Astrocyte of the hippocampus (primary cell): ENCODE measurements around the gene CASP14.
A peak's percentile ranks its signal among the peaks of the same experiment; 100 is the strongest.
"Not testable (repeated sequence)": the region's sequence is repeated elsewhere in the genome, so short reads cannot be mapped to it uniquely, and the experiment has no call there.

Experiments
- DNase-seq: peaks from one replicate; pipeline ENCODE4 v3.0.0; 2011; ENCODE audit warnings: low read depth, low spot score

Gene CASP14

DNA sequence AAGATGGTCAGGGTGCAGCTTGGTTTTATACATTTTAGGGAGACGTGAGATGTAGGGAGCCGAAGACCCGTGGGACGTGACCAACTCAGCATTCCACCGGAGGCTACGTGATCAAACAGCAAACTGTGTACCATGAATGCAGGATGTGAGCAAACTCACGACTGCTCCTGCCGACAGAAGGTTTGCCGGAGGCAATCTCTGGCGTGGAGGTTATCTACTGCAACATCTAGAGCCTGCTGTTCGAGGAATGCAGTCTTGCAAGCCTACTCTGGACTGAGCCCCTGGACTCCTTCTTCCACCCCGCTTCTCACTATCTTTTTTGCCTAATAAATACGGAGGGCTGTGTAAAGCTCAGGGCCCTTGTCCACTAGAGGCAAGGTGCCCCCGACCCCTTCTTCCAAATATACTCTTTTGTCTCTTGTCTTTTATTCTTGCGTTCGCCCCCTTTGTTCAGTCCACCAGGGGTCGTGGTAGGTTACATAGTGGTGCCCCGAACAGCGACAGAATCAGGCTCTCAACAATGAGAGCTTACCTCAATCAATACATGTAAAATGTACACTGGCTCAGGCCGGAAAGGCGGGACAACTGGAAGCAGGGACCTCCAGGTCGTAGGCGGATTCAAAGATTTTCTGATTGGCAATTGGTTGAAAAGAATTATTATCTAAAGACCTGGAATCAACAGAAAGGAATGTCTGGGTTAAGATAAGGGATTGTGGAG, 23.8 kb downstream of the CASP14 start:
- DNase-seq: no peak

DNA sequence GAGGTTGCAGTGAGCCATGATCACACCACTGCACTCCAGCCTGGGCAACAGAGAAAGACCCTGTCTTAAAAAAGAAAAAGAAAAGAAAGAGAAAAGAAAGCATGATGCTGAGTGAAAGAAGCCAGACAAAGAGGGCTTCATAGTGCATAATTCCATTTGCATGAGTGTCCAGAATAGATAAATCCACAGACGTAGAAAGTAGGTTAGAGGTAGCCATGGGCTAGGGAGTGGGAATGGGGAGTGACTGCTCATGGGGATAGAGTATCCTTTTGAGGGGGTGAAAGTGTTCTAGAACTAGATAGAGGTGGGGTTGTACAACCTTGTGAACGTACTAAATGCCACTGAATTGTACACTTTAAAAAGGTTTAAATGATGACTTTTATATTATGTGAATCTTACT, 25.1 kb downstream of the CASP14 start:
- no peak for DNase-seq

DNA sequence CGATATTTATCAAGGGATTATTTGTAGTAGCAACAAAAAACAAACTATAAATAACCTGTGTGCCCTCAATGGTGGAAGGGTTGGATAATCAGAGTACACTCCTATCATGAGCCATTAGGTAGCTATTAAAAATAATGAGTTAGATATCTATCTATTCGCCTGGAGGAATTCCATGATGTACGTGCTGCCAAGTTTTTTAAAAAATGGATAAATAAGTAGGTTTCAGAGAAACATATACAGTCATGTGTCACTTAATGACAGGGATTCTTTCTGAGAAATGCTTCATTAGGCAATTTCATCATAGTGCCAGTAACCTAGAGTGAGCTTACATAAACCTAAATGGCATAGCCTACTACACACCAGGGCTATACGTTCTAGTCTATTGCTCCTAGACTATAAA, 26.5 kb downstream of the CASP14 start:
- DNase-seq: no peak

DNA sequence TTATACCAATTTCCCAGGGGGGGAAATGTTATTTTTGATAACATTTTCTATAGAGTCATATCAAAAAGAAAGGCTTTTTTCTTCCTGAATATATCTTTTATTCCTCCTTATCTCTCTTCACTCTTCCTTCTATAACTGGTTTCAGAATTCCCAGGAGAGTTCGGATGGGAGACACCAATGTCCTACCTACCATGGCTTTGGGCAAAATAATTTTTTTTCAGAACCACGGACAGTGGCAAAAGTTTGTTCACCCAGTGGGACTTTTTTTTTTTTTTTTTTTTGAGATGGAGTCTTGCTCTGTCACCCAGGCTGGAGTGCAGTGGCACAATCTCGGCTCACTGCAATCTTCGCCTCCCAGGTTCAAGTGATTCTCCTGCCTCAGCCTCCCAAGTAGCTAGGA, 30.7 kb downstream of the CASP14 start:
- DNase-seq: not testable (repeated sequence)

GRCh38 chr19:15081911-15082310, 32.6 kb downstream of the CASP14 start, which contains the start of gene OR1I1:
TSS of gene OR1I1 (plus strand) at chr19:15082211. CDS start at chr19:15087066, 4,855 bp downstream.
- DNase-seq: no peak

- no peak for DNase-seq
Measured at GRCh38 chr19:15087182-15087581, 37.9 kb downstream of the CASP14 start.

DNA sequence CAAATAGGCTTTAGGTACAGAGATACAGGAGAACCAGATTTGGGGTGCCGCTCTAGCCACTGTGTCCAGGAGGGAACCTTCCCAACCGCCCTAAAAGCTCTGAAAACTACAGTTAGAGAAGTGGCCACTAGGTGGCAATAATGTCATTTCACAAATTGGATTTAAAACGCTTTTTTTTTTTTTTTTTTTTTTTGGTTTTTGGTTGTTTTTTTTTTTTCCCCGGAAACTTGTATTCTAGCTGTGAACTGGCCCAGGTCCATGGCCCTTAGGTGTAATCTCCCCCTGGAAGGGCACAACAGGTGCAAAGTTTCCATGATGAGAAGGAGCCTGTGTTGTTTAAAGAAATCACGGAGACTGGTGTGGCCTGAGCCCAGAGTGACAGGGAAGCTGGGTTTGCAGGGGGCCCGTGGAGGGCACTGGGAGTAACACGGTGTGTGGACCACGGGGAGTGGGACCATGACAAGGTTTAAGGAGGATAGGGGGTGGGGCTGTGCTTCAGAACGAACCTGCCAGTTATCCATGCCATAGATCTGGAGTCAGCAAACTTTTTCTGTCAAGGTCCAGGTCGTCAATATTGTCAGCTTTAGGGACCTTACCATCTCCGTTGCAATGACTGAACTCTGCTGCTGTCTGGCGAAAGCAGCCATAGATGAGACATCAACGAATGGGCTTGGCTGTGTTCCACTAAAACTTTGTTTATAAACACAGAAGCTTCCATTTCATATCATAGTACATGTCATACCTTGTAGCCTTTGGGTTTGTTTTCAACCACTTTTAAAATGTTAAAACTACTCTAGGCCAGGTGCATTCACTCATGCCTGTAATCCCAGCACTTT, 42.9 kb downstream of the CASP14 start:
- DNase-seq: peak; percentile 75

GRCh38 chr19:15093001-15093400, 43.7 kb downstream of the CASP14 start:
- DNase-seq: no peak

- DNase-seq: no peak
Measured at GRCh38 chr19:15096223-15096622, 46.9 kb downstream of the CASP14 start.

DNA sequence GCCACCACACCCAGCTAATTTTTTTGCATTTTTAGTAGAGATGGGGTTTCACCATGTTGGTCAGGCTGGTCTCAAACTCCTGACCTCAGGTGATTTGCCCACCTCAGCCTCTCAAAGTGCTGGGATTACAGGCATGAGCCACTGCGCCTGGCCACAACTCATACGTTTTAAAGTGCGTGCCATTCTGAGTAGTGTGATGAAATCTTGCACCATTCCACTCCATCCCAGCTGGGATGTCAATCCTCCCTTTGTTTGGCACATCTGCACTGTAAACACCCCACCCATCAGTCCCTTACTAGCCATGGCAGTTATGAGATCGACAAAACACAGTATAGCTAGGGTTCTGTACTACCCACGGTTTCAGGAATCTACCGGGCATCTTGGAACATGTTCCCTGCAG, 48.7 kb downstream of the CASP14 start:
- DNase-seq: not testable (repeated sequence)

DNA sequence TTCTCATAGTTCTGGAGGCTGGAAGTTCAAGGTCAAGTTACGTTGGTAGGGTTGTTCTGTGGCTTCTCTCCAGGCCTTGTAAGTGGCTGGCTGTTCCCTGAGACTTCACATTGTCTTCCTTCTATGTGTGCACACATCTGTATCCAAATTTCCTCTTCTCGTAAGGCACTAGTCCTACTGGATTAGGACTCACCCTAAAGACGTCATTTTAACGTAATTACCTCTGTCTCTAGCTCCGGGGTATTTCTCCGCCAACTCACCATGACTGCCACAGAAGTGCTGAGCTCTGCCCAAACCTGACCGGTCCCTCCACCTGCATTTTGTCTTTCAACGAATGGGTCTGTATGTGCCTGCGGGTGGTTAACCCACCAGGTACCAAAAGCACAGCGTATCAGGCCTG, 49.2 kb downstream of the CASP14 start:
- DNase-seq: no peak

DNA sequence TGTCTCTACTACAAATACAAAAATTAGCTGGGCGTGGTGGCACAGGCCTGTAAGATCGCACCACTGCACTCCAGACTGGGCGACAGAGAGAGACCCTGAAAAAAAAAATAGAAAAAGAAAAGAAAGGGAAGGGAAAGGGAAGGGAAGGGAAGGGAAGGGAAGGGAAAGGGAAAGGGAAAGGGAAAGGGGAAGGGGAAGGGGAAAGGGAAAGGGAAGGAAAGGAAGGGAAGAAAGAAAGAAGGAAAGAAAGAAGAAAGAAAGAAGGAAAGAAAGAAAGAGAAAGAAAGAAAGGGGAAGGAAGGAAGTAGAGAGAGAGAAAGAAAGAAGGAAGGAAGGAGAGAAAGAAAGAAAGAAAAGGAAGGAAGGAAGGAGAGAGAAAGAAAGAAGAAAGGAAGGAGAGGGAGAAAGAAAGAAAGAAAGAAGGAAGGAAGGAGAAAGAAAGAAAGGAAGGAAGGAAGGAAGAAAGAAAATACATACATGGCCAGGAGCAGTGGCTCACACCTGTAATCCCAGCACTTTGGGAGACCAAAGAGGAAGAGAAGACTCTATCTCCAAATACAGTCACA, 49.8 kb downstream of the CASP14 start:
- no peak for DNase-seq

DNA sequence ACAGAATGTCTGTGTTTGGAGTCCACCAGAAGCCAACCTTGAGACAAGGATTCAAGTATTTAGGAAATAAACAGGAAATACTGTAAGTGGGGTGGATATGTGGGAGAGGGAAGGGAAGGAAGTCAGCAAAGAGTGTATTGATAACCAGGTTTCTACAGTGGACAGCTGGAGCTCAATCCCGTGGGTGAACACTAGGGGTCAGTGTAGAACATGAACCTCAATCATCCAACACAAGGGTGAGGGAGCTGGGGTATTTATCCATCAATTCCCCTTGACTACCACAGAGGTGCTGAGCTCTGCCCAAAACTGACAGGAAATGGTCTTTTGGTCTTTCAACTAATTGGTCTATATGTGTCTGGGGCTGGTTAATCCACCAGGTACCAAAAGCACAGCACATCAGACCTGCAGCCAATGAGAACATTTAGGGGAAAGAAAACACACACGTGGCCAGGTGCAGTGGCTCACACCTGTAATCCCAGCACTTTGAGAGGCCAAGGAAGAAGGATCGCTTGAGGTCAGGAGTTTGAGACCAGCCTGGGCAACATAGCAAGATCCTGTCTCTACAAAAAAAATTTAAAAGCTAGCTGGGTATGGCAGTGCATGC, 52.3 kb downstream of the CASP14 start:
- DNase-seq: peak; percentile 45

GRCh38 chr19:15104003-15104402, 54.7 kb downstream of the CASP14 start:
- no peak for DNase-seq

- no peak for DNase-seq
Measured at GRCh38 chr19:15104411-15104810, 55.1 kb downstream of the CASP14 start.

- no peak for DNase-seq
Measured at GRCh38 chr19:15105044-15105443, 55.8 kb downstream of the CASP14 start.

DNA sequence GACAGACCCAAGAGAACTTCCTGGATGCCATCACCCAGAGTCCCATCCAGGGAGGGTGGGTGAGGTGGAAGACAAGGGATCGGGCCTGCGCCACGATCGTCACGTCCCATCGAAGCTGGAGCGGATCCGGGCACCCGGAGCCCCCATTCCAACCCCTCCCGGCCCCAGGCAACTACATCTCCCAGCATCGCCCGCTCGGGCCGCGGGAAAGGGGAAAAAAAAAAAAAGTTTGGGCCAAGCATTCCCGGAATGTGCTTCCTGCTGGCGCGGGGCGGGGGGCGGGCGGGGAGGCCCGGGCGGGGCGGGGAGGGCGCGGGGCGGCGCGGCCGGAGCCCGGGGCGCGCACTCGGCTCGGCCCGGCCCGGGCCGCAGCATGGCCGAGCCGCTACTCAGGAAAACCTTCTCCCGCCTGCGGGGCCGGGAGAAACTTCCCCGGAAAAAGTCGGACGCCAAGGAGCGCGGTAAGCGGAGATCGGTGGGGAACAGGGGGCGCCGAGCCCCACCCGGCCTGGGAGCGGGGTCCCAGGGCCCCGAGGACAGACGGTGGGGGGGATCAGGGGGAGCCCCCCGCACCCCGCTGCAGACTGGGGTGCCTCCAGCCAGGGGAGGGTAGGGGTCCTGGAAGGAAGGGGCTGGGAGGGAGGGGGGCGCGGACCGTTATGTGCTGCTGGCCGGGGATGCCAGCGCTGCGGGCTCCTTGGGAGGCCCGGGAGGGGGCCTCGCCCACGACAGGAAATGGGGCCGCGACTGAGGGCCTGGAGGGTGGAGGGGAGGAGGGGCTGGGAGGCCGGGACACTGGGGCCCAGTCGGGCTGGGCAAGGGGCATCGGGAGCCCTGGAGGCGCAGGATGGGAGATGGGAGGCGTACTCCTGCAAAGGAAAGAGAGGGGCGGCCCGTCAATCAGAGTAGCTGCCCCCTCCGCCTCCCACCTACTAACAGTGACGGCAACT, 58.1 kb downstream of the CASP14 start, which contains the start of gene SYDE1:
Gene SYDE1, plus strand, starts transcription at position 341 of the 950 bp plus-strand sequence. Its CDS starts 33 bp downstream, at position 374.
- peak; percentile 89 for DNase-seq
